HPDE6-E6E7 (cell line): ENCODE measurements around the gene OR2T1.
"Not testable (repeated sequence)": the region's sequence is repeated elsewhere in the genome, so short reads cannot be mapped to it uniquely, and the experiment has no call there.

Experiments used
- DNase-seq: peaks from one replicate; pipeline ENCODE4 v3.0.0; 2011; ENCODE audit warnings: missing footprints; ENCODE audit errors: extremely low spot score

Gene OR2T1, protein sequence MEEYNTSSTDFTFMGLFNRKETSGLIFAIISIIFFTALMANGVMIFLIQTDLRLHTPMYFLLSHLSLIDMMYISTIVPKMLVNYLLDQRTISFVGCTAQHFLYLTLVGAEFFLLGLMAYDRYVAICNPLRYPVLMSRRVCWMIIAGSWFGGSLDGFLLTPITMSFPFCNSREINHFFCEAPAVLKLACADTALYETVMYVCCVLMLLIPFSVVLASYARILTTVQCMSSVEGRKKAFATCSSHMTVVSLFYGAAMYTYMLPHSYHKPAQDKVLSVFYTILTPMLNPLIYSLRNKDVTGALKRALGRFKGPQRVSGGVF

DNA sequence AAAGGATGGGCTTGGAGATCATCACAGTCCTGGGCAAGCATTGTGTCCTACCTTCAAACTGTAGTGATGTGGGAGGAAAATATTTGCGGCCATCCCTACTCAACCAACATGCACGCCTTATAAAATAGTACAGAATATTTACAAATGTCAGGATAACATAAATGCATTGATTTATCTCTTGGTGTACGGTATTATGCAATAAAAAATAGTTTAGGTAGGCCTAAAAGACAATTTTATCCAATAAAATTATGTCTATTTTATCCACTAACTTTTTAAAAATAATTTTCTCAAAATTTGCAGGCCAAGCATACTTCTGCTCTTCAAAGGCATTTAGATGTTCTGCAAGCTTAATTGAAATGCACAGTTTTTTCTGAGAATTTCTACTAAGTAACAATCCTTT is at the start of gene OR2T1:
OR2T1 (plus strand) TSS at position 301 of the 400 bp plus-strand sequence. CDS start 3,100 bp downstream, outside the sequence.
- no peak for DNase-seq

DNA sequence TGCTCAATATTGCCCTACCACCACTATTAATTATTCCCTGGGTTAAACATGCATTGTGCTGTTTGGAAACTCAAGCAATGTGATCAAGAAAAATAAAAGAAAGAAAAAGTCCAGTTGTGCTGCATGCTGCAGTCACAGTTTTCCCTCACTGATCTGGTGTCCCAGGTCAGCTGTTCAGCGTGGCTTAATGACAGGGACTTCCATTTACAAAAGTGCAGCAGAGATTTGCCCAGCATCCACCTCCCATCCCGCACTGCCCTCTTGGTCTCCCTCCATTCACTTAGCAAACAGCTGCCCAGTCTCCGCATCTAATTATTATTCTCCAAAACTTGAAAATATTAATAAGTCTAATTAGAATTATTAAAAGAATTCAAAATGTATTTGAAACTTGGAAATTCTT is 43.4 kb upstream of the OR2T1 start:
- DNase-seq, result no peak

DNA sequence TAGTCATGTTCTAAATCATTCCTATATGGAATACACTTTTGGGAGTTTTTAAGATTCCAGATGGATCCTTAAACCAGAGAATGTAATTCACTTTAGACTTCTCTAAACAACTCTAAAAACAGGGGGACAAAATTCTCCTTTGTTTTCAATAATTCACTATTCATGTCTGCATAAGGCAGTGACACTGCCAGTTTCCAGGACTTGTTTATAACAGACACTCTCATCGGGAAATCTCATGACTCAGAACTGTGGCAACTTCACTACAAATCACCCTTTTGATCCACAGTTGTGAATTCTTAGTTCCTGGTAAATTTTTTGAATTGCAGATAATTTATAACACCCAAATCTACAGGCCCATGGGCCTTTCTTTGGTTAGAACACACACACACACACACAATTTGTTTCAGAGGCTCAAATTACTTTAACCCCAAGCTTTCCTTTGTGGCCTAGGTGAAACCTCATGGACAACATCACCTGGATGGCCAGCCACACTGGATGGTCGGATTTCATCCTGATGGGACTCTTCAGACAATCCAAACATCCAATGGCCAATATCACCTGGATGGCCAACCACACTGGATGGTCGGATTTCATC is 41.6 kb upstream of the OR2T1 start, which contains the start of gene OR2T4:
OR2T4 (plus strand) TSS at position 545 of the 595 bp plus-strand sequence; CDS start at position 545, 0 bp downstream.
- DNase-seq, result no peak

DNA sequence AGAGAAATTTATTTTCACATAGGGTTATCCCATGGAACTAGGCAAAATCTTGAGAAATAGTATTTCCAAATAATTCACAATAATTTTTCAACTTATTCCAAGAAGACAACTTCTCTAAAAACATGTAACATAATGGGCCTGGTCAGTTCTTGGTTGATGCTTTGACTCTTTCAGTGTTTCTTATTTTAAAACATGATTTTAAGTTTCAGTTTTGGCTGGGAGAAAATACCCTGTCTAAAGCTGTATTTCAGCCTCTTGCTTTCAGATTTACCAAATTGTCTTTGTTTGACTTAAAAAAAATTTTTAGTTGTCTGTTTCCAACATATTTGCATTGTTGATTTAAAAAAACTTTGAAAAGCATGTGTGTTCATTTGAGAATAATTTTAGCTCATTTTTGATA is 36.2 kb upstream of the OR2T1 start:
- no peak for DNase-seq

DNA sequence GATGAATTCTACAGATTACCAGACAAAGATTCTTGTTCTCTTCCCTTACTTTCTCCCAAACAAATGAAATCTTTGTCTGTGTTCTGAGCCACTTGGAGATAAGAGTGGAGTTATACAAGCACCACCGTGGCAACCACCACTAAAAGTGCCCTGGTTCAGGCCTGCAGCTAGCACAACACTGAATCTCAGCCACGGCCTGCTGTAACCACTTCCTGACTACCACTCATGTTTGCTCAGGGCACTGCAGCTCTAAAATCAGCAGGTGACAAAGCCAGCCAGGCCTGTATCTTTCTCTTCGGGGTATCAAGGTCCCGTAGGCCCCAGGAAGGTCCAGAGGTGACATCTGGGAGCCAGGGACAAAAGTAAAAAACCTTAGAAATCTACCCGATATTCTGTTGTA is 30.5 kb upstream of the OR2T1 start:
- DNase-seq, result no peak

DNA sequence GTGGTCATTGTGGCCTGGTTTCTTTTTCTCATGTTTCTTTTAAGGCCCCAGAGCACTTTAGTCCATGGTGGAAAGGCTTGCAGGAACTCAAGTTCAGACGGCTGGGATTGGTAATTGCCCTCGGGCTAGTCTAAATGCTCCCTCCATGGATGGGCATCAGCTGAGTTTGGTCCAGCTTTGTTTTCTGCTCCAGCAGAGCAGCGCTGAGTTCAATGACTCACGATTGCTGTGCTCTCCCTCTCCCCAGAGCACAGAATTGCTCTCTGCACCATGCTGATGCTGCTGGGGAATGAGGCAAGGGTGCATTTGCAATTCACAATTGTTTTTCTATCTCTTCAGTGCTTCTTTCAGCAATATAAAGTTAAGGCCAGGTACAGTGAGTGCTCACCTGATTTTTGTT is 29.1 kb upstream of the OR2T1 start:
- DNase-seq, result no peak

DNA sequence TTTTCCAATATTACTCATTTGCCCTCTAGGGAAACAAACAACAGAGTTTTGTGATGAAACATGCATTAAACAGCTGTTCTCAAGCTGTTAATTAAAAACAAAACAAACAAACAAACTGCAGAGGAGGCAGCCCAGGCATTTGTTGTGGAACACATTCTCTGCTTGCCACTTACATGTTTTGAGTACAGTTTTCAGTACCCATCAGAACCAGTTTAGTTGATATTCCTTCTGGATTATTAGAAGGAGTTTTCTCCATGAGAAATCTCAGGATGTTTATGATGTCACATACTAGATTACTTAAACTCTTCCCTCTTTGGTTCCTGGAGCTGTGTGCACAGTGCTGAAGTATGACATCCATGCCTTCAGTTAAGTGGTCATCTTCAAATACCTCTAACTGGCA is 27.4 kb upstream of the OR2T1 start, which contains the start of gene OR2T6:
OR2T6 (plus strand) TSS at position 301 of the 400 bp plus-strand sequence. CDS start 11,863 bp downstream, outside the sequence.
- no peak for DNase-seq

DNA sequence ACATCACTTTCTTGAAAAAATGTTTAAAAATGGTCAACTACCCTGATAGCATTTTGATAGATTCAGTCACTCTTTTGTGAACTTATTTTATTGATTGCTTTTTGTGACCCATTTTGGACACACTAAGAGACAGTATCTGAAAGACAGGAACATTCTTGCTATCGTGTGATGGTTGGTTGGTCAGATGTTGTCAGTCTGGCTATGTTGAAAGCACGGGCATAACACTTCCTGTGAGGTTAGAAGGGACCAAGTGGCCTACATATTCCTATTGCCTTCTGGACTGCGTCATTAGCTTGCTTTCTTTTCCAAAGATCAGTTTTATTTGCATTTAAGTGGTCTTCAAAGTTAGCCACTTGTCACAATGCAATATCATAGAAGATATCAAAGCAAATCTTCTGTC is 25.9 kb upstream of the OR2T1 start:
- no peak for DNase-seq

DNA sequence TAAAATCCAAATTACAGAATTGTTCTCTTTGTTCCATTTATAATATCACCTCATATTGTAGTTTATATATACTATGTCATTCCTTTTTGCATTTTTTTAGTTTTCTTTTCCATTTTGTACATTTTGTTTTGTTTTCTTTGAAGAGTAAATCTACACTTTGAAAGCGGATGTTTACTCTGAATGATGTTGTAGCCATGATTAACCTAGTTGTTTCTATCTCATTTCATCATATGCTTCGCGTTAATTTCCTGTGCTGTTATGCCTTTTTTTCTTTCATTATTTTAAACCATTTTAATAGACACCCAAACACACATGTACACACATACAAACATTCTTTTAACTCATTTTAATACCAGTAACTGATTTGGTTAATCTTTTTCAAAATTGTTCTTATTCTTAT is 22.0 kb upstream of the OR2T1 start:
- no peak for DNase-seq

DNA sequence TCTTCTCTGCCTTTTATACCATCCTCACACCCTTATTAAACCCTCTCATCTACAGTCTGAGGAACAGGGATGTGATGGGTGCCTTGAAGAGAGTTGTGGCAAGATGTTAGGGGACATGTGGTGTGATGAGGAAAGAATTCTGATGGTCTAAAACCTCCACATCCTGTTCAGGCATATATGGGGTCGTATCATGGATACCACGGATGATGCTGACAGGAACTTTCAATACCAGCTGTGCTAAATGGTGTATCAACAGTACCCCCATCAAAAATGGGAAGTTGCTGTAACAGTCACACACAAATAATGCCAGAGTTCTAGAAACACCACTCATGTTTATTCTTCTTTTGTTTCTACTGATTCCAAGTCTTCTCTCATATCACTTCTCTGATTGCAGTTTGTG is 14.4 kb upstream of the OR2T1 start:
- DNase-seq, result no peak

DNA sequence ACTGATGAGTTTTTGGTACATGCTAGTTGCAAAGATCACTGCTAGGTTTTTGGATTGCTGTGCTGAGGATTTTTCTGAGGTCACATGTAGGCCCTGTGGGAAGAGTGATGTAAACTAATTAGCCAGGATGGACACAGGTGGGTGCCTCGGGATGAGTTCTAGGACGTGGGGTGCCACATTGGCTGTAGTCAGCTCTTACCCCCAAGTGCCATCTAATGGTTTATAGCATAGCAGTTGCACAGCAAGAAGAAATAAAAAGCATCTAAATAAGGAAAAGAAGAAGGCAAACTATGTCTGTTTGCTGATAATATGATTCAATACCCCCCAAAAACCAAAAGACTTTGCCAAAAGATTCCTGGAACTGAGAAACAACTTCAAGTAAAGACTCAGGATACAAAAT is 9.8 kb upstream of the OR2T1 start:
- no peak for DNase-seq

DNA sequence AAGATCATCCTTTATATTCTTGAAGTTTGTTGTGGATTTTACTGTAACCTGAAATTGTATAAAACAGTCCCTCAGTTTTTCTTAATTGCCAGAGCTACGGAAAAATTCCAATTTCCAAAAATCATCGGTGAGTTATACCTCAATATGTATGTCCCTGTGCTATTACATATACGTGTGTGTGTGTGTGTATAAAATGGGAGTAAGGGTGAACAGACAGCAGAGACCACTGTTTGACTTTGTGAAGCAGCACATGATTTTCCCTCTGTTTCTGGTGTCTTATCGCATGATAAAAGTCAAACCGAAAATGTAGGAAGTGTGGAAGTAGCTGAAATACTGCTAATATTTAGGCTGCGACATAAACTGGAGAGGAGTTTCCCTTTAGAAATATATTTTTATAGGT is 1.2 kb downstream of the OR2T1 start:
- peak; percentile 6 for DNase-seq

DNA sequence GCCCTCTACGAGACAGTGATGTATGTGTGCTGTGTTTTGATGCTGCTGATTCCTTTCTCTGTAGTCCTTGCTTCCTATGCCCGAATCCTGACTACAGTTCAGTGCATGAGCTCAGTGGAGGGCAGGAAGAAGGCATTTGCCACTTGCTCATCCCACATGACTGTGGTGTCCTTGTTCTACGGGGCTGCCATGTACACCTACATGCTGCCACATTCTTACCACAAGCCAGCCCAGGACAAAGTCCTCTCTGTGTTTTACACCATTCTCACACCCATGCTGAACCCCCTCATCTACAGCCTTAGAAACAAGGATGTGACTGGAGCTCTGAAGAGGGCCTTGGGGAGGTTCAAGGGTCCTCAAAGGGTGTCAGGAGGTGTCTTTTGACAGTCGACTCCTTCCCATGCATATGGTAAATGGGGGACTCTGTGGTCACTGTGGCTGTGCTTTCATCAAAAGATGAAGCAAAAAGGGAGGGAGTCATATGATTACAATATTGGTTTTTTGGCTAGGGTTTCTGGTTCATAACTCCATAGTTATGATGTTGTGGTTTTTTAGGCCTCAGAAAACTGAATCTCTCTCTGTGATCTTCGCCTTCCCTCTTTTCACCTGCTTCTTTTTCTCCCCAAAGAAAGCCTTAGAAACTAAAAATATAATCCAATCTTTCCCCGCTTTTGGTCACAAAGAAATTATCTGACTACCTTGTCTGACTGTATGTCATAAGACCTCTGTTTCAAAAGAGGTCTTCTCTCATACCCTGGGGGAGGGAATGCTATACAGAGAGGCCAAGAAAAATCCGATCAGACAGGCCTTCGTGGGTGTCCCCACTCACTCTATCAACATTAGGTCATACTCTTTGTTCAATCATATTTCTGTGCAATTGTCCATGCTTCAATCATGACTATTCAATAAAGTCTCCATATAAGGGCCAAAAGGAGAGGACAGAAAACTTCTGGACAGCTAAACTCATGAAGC is 4.2 kb downstream of the OR2T1 start:
- DNase-seq, result no peak

DNA sequence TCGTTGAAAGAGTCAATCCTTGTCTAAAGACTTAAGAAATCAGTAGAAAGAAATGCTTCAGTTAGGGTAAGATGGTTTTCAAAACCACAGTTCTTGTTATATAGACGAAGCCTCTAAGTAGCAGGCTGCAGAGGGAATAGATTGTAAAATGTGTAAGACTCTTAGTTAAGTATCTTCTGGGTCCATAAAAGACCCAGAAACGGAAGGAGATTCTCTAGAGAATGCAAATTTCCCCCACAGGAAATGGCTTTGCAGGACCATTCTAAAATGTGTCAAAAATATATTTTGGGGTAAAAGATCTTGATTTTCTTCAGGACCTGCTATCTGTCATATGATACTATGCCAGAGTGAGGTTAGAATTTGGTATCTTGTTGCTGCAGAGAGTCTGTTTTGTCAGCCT is 13.4 kb downstream of the OR2T1 start:
- DNase-seq, result no peak

DNA sequence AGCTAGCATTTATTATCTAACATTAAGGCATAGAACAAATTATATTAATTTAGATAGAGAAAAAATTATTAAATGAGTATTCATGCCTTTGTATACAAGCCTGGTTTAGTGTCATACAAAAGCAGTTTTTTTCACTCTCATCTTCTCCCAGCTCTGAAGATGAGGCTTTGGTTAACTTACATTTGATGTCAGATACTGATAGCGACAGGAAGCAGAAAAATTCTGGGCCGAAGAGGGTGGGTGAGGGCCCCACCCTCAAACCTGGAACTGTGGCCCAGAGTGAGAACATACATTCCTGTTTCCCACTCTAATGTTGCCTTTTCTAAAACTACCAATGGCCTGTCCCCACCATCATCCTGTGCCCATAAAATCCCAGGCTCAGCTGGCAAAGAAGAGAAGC is 15.0 kb downstream of the OR2T1 start:
- DNase-seq, result no peak

DNA sequence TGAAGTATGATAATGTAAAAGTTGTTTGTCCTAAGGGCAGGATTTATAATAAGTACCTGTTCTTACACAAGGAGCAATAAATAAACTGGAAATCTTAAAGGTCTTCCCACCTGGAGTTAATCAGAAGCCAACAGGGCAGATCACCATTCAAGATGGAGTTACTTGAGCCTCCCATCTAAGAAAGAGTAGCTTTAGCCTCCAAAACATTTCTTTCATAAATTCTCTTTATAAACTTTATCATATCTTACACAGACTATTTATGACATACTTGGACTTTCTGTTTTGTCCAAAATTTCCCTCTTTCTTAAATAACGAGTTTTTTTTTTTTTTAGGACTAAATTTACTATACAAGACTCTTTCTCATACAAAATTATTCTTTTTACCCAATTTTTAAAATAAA is 18.5 kb downstream of the OR2T1 start:
- no peak for DNase-seq

DNA sequence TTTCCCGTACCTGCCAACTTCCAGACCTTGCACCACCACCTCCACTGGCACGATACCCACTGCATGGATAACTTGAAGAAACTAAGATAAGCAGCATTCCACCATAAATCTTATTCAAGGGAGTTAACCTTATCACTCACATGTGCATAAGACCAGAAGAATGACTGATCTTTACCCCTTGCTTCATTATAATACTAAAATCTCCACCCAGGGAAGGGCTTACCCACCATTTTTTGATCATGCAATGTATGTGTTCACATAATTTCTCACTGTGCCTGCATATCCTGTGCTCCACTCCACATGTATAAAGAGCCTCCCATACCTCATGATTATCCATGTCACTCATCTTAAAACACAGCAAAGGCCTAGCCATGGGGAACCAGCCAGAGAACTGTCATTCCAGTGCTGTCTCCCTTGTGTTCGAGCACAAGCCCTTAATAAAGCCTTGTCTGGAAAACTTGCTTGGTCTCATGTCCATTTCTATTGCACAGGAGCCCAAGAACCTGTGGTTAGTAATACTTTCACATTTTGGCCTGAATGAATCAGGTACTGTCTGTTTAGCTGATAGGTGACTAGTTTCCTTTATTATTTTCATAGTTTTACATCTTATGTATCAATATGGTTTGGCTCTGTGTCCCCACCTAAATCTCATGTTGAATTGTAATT is 24.8 kb downstream of the OR2T1 start:
- DNase-seq, result not testable (repeated sequence)

DNA sequence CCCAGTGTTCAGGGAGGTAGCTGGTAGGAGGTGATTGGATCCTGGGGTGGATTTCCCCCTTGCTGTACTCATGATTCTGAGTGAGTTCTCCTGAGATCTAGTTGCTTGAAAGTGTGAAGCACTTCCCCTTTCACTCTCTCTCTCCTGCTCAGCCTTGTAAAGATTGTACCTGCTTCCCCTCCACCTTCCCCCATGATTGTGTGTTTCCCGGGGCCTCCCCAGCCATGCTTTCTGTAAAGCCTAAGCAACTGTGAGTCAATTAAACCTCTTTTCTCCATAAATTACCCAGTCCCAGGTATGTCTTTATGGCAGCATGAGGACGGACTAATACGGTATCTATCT is 25.3 kb downstream of the OR2T1 start:
- DNase-seq, result not testable (repeated sequence)

DNA sequence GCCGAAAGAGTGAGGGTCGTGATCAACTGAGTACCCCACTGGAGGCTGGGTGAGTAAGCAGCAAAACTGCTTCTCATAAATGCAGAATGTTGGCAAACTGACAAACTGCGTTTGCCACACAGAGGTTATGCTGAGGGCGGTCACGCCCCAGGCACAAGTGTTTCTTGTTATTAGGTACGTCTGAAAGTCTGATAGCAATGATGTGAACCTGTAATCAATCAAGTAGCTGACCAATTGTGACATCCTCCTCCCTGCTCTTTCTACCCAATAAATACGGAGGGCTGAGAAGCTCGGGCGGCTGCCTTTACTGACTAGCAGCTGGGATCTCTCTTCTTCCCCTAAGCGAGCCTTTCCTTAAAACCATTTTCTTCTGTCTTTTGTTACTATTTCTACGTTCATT is 28.8 kb downstream of the OR2T1 start:
- DNase-seq, result not testable (repeated sequence)

DNA sequence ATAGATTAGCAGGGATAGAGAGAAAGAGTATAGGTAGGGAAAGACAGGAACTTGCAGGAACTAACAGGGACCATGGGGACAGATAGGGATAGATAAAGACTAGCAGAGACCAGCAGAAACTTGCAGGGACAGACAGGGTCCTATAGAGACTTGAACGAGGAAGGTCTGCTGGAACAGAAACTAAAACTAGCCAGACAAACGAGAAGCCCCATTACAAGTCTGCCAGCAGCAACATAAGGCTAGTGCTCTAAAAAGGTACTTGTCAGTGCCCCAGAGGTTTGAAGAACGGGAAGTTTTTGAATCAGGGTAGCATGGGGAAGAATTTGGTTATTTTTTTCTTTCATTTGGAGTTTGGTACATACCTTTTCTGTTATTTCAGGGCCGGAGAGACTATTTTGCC is 29.4 kb downstream of the OR2T1 start:
- DNase-seq, result not testable (repeated sequence)

DNA sequence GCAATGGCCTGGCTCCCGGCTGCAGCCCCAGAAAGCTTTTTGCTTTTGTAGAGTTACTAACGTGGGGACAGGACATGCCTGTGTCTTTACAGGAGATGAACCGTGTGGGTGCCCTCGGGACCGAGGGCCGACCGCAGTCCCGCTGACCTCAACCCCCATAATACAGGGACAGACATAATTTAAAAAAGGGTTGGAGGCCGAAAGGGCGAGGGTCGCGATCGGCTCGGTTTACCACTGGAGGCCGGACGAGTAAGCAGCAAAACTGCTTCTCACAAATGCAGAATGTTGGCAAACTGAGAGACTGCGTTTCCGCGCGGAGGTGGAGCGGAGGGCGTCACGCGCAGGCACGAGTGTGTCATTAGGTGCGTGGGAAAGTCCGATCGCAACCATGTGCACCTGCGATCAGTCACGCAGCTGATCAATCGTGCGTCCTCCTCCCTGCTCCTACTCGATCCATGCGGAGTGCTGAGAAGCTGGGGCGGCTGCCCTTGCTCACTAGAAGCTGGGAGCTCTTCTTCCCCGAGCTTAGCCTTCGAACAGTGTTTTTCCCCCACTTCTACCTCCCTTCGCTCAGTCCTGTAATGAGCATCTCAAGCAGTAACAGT is 31.1 kb downstream of the OR2T1 start:
- not testable (repeated sequence) for DNase-seq
